Heart right ventricle (tissue), 16 donors: Measurements from ENCODE around the gene LBP. TPM values are rescaled to one million over a fixed set of nuclear protein-coding genes. Genes with fewer than 3 reads are reported as not detected.
"Not testable (repeated sequence)": the region's sequence is repeated elsewhere in the genome, so short reads cannot be mapped to it uniquely, and the experiment has no call there.

Experiments
- ATAC-seq, 8 donors: fragments of 200-7000 bp; cut with Tn5 transposase; one replicate each; pipeline ENCODE4 v1.9.1; 2020; ENCODE audit warnings: mild to moderate bottlenecking in 8 of 8, moderate library complexity in 8 of 8, moderate number of reproducible peaks in 1 of 8
- DNase-seq, 2 donors: peaks; one replicate each; pipeline ENCODE4 v3.0.0-alpha.2; 2020
- H3K27ac ChIP-seq, 10 donors: fragments of 200-600 bp; sonication (generic) in 2 of 10; one replicate each; pipeline versions ENCODE4 v1.5.0 to v1.8.0; 2020 to 2022; ENCODE audit warnings: mild to moderate bottlenecking in 3 of 10
- H3K27me3 ChIP-seq, 7 donors: fragments of 200-600 bp; one replicate each; pipeline ENCODE4 v1.8.0; 2021 to 2022; ENCODE audit warnings: mild to moderate bottlenecking in 2 of 7
- H3K36me3 ChIP-seq, 9 donors: fragments of 200-600 bp; sonication (generic) in 1 of 9; one replicate each; pipeline versions ENCODE4 v1.5.0 to v1.8.0; 2020 to 2022; ENCODE audit warnings: mild to moderate bottlenecking in 2 of 9
- H3K4me1 ChIP-seq, 9 donors: fragments of 200-600 bp; sonication (generic) in 1 of 9; one replicate each; pipeline versions ENCODE4 v1.5.0 to v1.8.0; 2020 to 2022; ENCODE audit warnings: mild to moderate bottlenecking in 4 of 9
- H3K4me3 ChIP-seq, 10 donors: fragments of 200-600 bp; sonication (generic) in 2 of 10; one replicate each; pipeline versions ENCODE4 v1.5.0 to v1.8.0; 2020 to 2022; ENCODE audit warnings: mild to moderate bottlenecking in 7 of 10, moderate library complexity in 2 of 10
- H3K9me3 ChIP-seq, 11 donors: fragments of 200-600 bp in 10 of 11; sonication (generic) in 2 of 11; one replicate each; pipeline versions ENCODE4 v1.5.0 to v1.8.0; 2013 to 2022; ENCODE audit warnings: mild to moderate bottlenecking in 2 of 11, control low read depth in 1 of 11, moderate library complexity in 1 of 11
- CTCF ChIP-seq, 9 donors: fragments of 200-600 bp; sonication (generic) in 2 of 9; IDR thresholded peaks; one replicate each; pipeline versions ENCODE4 v1.5.0 to v1.8.0; 2021 to 2022; ENCODE audit warnings: antibody characterized with exemption in 9 of 9, mild to moderate bottlenecking in 5 of 9, moderate library complexity in 1 of 9
- WGBS, 2 donors: extraction: QIAGEN DNeasy Blood & Tissue Kit; methylation state at CpG; one replicate each; pipeline ENCODE4 v1.1.7; 2013; ENCODE audit warnings: inconsistent platforms in 1 of 2; 5-methylcytosine and 5-hydroxymethylcytosine counted together
- intact Hi-C, 10 donors: fragments of 100-400 bp; cut with DNase I; formaldehyde crosslinking; loops; one replicate each; pipeline versions ENCODE4 v1.11.1 to v1.14.2; 2022
- polyA plus RNA-seq, 2 donors: library from polyadenylated mRNA; stranded (reverse); fragments of 200-250 nt; gene quantifications; one replicate each; pipeline ENCODE4 v1.2.3, GENCODE V29; 2013
- total RNA-seq, 10 donors: library from RNA; stranded (reverse); fragmentation: NEBNext Ultra II Directional in 3 of 10; extraction: Animal tissue kit (Norgen Biotek cat#: 25700) in 3 of 10; gene quantifications; one replicate each; pipeline versions ENCODE4 v1.2.1 to v1.2.4, GENCODE V29; 2021 to 2023
- donor health status: Arrhythmogenic right ventricular cardiomyopathy.
- donor health status: ischemic (EF 13 %, LVEDD 7.1; RV severe dilation, severe dysfunction).
- donor health status: healthy with polysubstance abuse.
- donor health status: DM: no; HTN: yes; CAD: no.
- donor health status: DM: no; HTN: no; CAD: no.
- donor health status: ischemic (EF 25% LVEDD 6.9; RV normal size, moderate dysfunction).
- donor health status: ischemic (EF 25% LVEDD 5.7; RV mildly dilated, moderate dysfunction).
- donor health status: healthy.
- donor health status: DM: yes; HTN: yes; CAD: no.
- donor health status: Ischemic cardiomyopathy.
- donor health status: ischemic (EF 35%, LVEDD 5.7; RV mildly dilated, moderate dysfunction).
- donor health status: nonischemic (EF 11% LVEDD 7.7; RV severe dilation, severe dysfunction).
- donor health status: DM: yes; HTN: yes; CAD: no.
- donor health status: PGD.
- donor health status: ischemic (EF 29% LVEDD 5.4; RV normal size, mild dysfunction).
- donor health status: nonischemic (EF 23%, LVEDD 6.1; RV moderate dilation, normal function).

Gene LBP
- total and polyA plus RNA-seq, 12 donors, result 0.17 to 3.5 (median 0.33) TPM; not detected in 5

- no peak for ATAC-seq
- 93% methylated on average over 20 to 28 of the region's 29 CpGs for WGBS, 2 donors
Observed at GRCh38 chr20:38407321-38407720, 61.0 kb downstream of the LBP start.

GRCh38 chr20:38407822-38408221 lies 61.5 kb downstream of the LBP start:
- peaks cover 0 to 39% (median 0%) of the 10 kb centered on the region in 9 donors for H3K36me3 ChIP-seq
- 83 to 90% methylated on average over 7 of the region's 9 CpGs for WGBS, 2 donors
- H3K27me3 ChIP-seq, ATAC-seq, H3K9me3 ChIP-seq, H3K27ac ChIP-seq, H3K4me3 ChIP-seq, H3K4me1 ChIP-seq, DNase-seq: not testable (repeated sequence)
- intact Hi-C loops, result loop anchor here in 8 of 10 donors (5.0 to 10.0 kb wide), 7 partner anchors 63 to 843 kb away; partner anchors contain the start of gene LBP (in 1 of the 8)

More at GRCh38 chr20:38407321-38407720, 61.0 kb downstream of the LBP start:
- peak in 1 of 2 donors; percentile 14 for DNase-seq
- intact Hi-C loops, result loop anchor here in 8 of 10 donors (5.0 to 10.0 kb wide), 7 partner anchors 63 to 843 kb away; partner anchors contain the start of gene LBP (in 1 of the 8)
- H3K36me3 ChIP-seq, result peaks cover 0 to 34% (median 0%) of the 10 kb centered on the region in 9 donors
- H3K4me3 ChIP-seq, result no peak overlapping the region
- H3K9me3 ChIP-seq, result no peaks in the 10 kb centered on the region
- H3K4me1 ChIP-seq, result no peaks in the 10 kb centered on the region
- H3K27me3 ChIP-seq, result peaks cover 0 to 2% (median 0%) of the 10 kb centered on the region in 7 donors
- no peak for TF ChIP-seq CTCF (IDR thresholded peaks at IDR 0.05)
- H3K27ac ChIP-seq, result no peak overlapping the region

- no peak overlapping the region for H3K27ac ChIP-seq
- H3K4me3 ChIP-seq, result no peak overlapping the region
- H3K9me3 ChIP-seq, result no peaks in the 10 kb centered on the region
- no peak for TF ChIP-seq CTCF (IDR thresholded peaks at IDR 0.05)
- H3K36me3 ChIP-seq, result peaks cover 0 to 90% (median 0%) of the 10 kb centered on the region in 9 donors
- intact Hi-C loops, result no loop called here
- ATAC-seq, result peak in 2 of 8 donors; percentile 23
- no peak for DNase-seq
- WGBS, 2 donors, result 81 to 82% methylated on average over 9 of the region's 9 CpGs
- peaks cover 0 to 4% (median under 1%) of the 10 kb centered on the region in 9 donors for H3K4me1 ChIP-seq
- H3K27me3 ChIP-seq, result no peaks in the 10 kb centered on the region
Observed at GRCh38 chr20:38412877-38413577, 66.7 kb downstream of the LBP start.

- WGBS, 2 donors, result 96% methylated on average over 14 of the region's 14 CpGs
- H3K36me3 ChIP-seq, result peaks cover 0 to 98% (median 10%) of the 10 kb centered on the region in 9 donors
- DNase-seq, result no peak
- no peak overlapping the region for H3K4me3 ChIP-seq
- H3K27ac ChIP-seq, result no peak overlapping the region
- H3K27me3 ChIP-seq, result no peaks in the 10 kb centered on the region
- H3K9me3 ChIP-seq, result no peaks in the 10 kb centered on the region
- ATAC-seq, result no peak
- H3K4me1 ChIP-seq, result peaks cover 0 to 15% (median 10%) of the 10 kb centered on the region in 9 donors
- intact Hi-C loops, result no loop called here
- no peak for TF ChIP-seq CTCF (IDR thresholded peaks at IDR 0.05)
Observed at GRCh38 chr20:38414769-38415450, 68.6 kb downstream of the LBP start.
